ENCODE data around the gene DGCR2.
A peak's percentile ranks its signal among the peaks of the same experiment; 100 is the strongest.

The DGCR2 gene

DNA sequence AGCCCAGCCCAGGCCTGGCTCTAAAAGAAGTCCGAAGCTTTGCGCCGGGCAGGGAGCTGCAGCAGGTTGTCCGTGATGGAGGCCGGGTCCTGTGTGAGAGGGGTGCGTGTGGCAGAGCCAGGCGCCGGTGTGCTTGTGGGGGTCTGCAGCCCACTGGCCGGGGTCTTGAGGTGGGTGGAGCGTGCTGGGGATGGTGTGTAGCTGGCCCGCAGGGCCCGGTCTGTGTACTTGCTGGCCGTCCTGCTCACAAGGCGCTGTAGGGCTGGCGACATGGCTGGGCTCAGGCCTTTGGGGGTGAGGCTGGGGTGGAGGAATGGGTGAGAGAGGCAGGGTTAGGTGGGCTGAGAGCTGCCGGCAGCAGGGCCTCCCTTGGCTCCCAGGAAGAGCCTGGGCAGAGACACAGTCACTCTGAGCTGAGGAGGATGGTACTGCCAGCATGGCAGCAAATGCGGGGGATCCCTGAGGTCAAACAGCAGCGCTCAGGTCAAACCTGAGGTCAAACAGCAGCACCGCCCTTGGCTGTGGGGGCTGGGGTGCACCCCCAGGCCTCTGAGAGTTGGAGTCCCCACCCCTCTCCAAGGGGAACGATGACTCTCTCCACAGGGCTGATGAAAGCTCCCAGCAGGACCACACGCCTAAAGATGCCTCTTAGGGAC, 12.1 kb upstream of the DGCR2 start:
- ATAC-seq = no peak
- H3K36me3 Mint-ChIP-seq = peaks cover 56% of the 10 kb centered on the region
- no peaks in the 10 kb centered on the region for H3K9me3 Mint-ChIP-seq
- H3K4me1 Mint-ChIP-seq = peaks cover 6% of the 10 kb centered on the region
- DNase-seq (ENCODE audit: low spot score in 2 of 2) = no peak
- H3K27ac Mint-ChIP-seq = no peak overlapping the region
- H3K4me3 Mint-ChIP-seq = no peak overlapping the region

- Mint-ChIP-seq H3K27ac (peak overlapping the region; percentile 54), H3K9me3 (no peaks in the 10 kb centered on the region), H3K4me3 (no peak overlapping the region), H3K4me1 (peaks cover 6% of the 10 kb centered on the region), H3K36me3 (peaks cover 51% of the 10 kb centered on the region)
- DNase-seq (ENCODE audit: low spot score in 2 of 2) (no peak), ATAC-seq (no peak)
Observed at GRCh38 chr22:19133561-19133960, 11.3 kb upstream of the DGCR2 start.

- Mint-ChIP-seq H3K9me3 (no peaks in the 10 kb centered on the region), H3K4me3 (no peak overlapping the region), H3K36me3 (peaks cover 51% of the 10 kb centered on the region), H3K4me1 (peaks cover 6% of the 10 kb centered on the region), H3K27ac (peak overlapping the region; percentile 54)
- no peak for ATAC-seq
- no peak for DNase-seq (ENCODE audit: low spot score in 2 of 2)
Observed at GRCh38 chr22:19132693-19133400, 10.6 kb upstream of the DGCR2 start.

- DNase-seq (ENCODE audit: low spot score in 2 of 2) (no peak), ATAC-seq (no peak)
- Mint-ChIP-seq H3K9me3 (no peaks in the 10 kb centered on the region), H3K4me1 (peaks cover 6% of the 10 kb centered on the region), H3K36me3 (peaks cover 46% of the 10 kb centered on the region), H3K4me3 (no peak overlapping the region), H3K27ac (no peak overlapping the region)
Observed at GRCh38 chr22:19132153-19132552, 9.9 kb upstream of the DGCR2 start.

DNA sequence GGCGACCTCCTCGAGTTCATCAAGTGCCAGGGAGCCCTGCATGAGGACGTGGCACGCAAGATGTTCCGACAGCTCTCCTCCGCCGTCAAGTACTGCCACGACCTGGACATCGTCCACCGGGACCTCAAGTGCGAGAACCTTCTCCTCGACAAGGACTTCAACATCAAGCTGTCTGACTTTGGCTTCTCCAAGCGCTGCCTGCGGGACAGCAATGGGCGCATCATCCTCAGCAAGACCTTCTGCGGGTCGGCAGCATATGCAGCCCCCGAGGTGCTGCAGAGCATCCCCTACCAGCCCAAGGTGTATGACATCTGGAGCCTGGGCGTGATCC, 9.4 kb upstream of the DGCR2 start:
- peaks cover 41% of the 10 kb centered on the region for H3K36me3 Mint-ChIP-seq
- no peak for DNase-seq (ENCODE audit: low spot score in 2 of 2)
- ATAC-seq = no peak
- H3K27ac Mint-ChIP-seq = no peak overlapping the region
- H3K4me3 Mint-ChIP-seq = no peak overlapping the region
- peaks cover 6% of the 10 kb centered on the region for H3K4me1 Mint-ChIP-seq
- no peaks in the 10 kb centered on the region for H3K9me3 Mint-ChIP-seq

DNA sequence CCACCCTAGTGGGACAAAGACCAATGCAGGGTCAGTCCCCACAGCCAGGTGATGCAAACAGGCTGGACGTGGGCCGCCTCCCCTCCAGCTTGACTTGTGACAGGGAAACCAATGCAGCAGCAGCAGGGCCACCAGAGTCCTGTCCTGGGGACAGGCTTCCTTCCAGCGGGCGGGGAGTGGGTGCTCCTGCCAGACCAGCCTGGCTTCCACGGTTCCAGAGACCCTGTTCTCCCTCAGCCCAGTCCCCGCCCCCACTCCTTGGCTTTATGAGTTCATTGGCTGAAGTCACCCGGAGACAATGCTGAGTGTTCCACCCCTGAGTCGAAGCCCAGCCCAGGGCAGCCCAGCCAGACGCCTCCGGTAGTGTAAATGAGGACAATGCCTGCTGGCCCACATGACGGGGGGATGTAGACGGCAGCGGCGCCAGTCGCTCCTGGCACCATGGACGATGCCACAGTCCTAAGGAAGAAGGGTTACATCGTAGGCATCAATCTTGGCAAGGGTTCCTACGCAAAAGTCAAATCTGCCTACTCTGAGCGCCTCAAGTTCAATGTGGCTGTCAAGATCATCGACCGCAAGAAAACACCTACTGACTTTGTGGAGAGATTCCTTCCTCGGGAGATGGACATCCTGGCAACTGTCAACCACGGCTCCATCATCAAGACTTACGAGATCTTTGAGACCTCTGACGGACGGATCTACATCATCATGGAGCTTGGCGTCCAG, 8.9 kb upstream of the DGCR2 start, which contains the start of gene TSSK2:
Gene TSSK2 (plus strand): TSS at position 350 of the 726 bp plus-strand sequence. CDS start 92 bp downstream, at position 442.
- H3K27ac Mint-ChIP-seq = no peak within 1 kb of the TSS
- no peak within 1 kb of the TSS for H3K4me3 Mint-ChIP-seq
- H3K9me3 Mint-ChIP-seq = no peaks in the 10 kb centered on the region
- H3K4me1 Mint-ChIP-seq = peaks cover 6% of the 10 kb centered on the region
- DNase-seq (ENCODE audit: low spot score in 2 of 2) = no peak
- peaks cover 36% of the 10 kb centered on the region for H3K36me3 Mint-ChIP-seq
- no peak for ATAC-seq

DNA sequence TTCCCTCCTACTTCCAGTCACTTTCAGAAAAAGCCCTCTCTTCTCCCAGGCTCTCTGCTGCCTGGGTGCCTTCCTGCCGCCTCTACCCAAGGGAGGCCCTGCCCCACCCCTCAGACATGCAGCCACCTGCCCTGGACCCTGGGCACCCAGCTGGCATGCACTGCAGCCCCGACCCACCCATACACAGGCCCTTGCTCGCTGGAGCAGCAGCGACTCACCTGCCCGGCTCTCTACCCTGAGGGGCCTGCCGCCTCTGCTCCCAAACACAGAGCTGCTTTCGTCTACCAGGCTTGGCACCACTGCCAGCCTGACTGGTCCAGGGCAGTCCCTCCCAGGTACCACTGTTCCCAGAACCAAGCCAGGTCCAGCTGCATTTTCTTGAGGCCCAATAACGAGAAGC, 7.7 kb upstream of the DGCR2 start:
- peaks cover 23% of the 10 kb centered on the region for H3K36me3 Mint-ChIP-seq
- H3K27ac Mint-ChIP-seq = no peak overlapping the region
- H3K4me3 Mint-ChIP-seq = no peak overlapping the region
- no peak for ATAC-seq
- no peaks in the 10 kb centered on the region for H3K9me3 Mint-ChIP-seq
- no peaks in the 10 kb centered on the region for H3K4me1 Mint-ChIP-seq
- DNase-seq (ENCODE audit: low spot score in 2 of 2) = no peak

DNA sequence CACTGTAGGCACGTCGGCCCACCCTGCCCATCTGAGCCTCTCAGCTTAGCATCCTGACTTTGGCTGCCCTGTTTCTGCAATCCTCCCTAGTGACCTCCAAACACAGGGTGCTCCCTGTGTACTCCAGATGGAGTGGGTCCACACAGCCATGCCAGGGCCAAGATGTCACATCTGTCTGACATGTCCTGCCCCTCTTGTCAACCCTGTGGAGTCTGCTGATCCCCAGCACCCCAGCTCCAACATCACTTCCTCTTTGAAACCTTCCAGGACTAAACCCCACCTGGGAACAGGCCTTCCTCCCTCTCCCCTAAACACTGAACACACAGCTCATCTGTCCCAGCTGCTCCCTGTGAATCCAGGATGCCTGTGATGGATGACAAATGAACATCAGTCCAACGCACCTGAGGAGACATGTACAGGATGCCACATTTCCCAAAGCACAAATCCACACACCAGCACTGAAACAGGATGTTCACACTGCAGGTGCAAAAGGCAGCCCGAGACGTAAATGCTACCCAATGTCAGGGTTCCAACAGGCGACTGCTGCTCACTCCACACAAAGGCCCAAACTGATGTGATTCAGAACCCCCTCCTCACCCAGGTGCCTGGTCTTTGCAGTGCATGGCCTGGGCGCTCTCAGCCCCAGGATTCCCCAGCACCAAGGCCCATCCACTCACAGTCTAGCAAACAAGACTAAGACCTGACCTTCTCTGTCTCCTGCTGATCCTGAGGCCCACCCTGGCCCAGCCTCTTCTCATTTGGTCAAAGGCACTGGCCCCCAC, 6.9 kb upstream of the DGCR2 start:
- no peak overlapping the region for H3K4me3 Mint-ChIP-seq
- H3K4me1 Mint-ChIP-seq = no peaks in the 10 kb centered on the region
- no peak overlapping the region for H3K27ac Mint-ChIP-seq

GRCh38 chr22:19128009-19128401, 5.8 kb upstream of the DGCR2 start:
- DNase-seq (ENCODE audit: low spot score in 2 of 2) (no peak), ATAC-seq (no peak)
- no peaks in the 10 kb centered on the region for H3K9me3 Mint-ChIP-seq
- peaks cover 6% of the 10 kb centered on the region for H3K36me3 Mint-ChIP-seq
- no peak overlapping the region for H3K27ac Mint-ChIP-seq
- H3K4me3 Mint-ChIP-seq = no peak overlapping the region
- peaks cover 2% of the 10 kb centered on the region for H3K4me1 Mint-ChIP-seq

More for the DNA sequence above, 6.9 kb upstream of the DGCR2 start:
- Mint-ChIP-seq H3K36me3 (peaks cover 17% of the 10 kb centered on the region), H3K9me3 (no peaks in the 10 kb centered on the region)
- DNase-seq (ENCODE audit: low spot score in 2 of 2) = no peak
- ATAC-seq = no peak

DNA sequence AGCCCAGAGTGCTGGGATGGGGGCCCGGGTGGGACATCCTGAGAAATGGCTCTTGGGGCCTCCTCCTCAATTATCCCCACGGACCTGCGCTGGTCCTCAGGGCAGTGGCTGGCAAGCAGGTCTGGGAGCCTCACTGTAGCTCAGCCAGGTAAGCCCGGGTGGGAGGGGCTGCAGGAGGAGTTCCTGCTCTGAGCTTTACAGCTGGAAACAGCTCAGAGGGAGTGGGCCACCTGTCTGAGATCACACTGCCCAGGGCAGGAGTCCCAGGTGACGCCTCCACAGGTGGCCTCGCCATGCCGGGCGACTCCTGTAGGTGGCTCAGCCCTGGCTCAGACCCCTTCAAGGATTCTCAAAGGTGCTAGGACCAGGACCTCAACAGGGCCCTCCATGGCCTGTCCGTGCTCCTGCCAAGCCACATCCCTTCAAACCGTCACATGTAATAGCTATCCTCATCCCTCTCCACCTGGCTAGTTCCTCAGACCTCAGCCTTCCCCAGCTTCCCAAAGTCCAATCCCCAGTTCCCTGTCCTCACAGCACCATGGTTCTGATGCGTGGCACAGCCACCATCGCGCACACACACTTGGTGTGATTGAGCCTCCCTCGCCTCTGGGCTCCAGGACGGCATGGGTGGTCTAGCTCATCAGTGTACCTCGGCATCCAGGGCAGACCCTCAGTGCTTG, 5.3 kb upstream of the DGCR2 start:
- H3K4me3 Mint-ChIP-seq = no peak overlapping the region
- ATAC-seq = no peak
- peaks cover 7% of the 10 kb centered on the region for H3K4me1 Mint-ChIP-seq
- H3K27ac Mint-ChIP-seq = no peak overlapping the region
- no peak for DNase-seq (ENCODE audit: low spot score in 2 of 2)
- H3K36me3 Mint-ChIP-seq = peaks cover under 1% of the 10 kb centered on the region
- H3K9me3 Mint-ChIP-seq = no peaks in the 10 kb centered on the region

GRCh38 chr22:19126309-19127273, 4.4 kb upstream of the DGCR2 start:
- H3K36me3 Mint-ChIP-seq = no peaks in the 10 kb centered on the region

GRCh38 chr22:19125474-19126308, 3.5 kb upstream of the DGCR2 start:
- Mint-ChIP-seq H3K9me3 (no peaks in the 10 kb centered on the region), H3K4me3 (no peak overlapping the region), H3K36me3 (no peaks in the 10 kb centered on the region), H3K27ac (no peak overlapping the region), H3K4me1 (peaks cover 16% of the 10 kb centered on the region)
- no peak for DNase-seq (ENCODE audit: low spot score in 2 of 2)
- ATAC-seq = no peak

More at GRCh38 chr22:19126309-19127273, 4.4 kb upstream of the DGCR2 start:
- H3K9me3 Mint-ChIP-seq = no peaks in the 10 kb centered on the region
- no peak overlapping the region for H3K4me3 Mint-ChIP-seq
- ATAC-seq (no peak), DNase-seq (ENCODE audit: low spot score in 2 of 2) (no peak)
- H3K27ac Mint-ChIP-seq = no peak overlapping the region
- H3K4me1 Mint-ChIP-seq = peaks cover 8% of the 10 kb centered on the region

DNA sequence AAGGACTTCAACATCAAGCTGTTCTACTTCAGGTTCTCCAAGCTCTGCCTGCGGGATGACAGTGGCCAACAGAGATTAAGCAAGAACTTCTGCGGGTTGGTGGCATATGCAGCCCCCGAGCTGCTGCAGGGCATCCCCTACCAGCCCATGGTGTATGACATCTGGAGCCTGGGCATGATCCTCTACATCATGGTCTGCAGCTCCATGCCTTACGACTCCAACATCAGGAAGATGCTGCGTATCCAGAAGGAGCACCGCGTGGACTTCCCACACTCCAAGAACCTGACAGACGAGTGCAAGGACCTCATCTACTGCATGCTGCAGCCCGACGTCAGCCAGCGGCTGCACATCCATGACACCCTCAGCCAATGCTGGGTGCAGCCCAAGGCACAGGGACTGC, 2.8 kb upstream of the DGCR2 start:
- DNase-seq (ENCODE audit: low spot score in 2 of 2) = no peak
- no peaks in the 10 kb centered on the region for H3K36me3 Mint-ChIP-seq
- H3K4me3 Mint-ChIP-seq = no peak overlapping the region
- ATAC-seq = no peak
- H3K27ac Mint-ChIP-seq = no peak overlapping the region
- H3K9me3 Mint-ChIP-seq = no peaks in the 10 kb centered on the region
- peaks cover 23% of the 10 kb centered on the region for H3K4me1 Mint-ChIP-seq
